Kidney tubule cell (primary cell): Measurements from ENCODE around the gene TSHZ3.

ENCODE experiments used
- DNase-seq: peaks from one replicate; pipeline ENCODE4 v3.0.0-alpha.2; 2018; ENCODE audit warnings: low spot score

Gene TSHZ3

DNA sequence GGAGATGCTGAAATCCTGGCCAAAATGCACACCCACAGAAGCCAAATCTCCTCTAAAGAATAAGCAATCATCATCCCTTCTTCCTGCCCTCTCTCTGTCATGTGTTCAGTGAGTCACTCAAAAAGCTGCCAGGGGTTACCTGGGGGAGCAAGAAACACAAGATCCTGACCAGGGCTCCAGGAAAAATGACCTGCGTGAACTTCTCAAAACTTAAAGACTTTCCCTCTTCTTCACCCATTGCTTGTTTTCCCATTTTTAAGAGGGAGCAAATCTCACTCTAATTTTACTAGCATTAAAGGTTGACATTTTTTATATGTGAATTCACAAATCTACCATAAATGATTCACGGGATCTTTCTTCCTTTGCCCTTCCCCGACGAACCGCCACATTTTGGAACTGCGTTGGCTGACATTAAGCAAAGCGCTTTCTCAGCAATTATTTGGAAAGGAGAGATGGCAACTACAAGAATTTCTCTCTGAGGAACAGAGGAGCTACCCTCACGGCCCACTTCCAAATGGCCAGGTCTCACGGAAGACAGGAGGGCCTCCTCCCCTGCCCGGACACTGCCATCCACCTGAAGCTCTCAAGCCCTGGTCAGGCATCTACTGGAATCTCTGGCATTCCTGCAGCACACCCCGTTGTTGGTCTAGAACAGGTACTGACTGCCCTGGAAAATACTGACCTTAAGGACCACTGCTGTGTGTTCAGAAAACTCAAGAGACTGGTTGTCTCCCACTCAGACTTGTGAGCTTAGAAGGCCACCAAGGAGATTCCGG is 14.2 kb downstream of the TSHZ3 start:
- DNase-seq = no peak

DNA sequence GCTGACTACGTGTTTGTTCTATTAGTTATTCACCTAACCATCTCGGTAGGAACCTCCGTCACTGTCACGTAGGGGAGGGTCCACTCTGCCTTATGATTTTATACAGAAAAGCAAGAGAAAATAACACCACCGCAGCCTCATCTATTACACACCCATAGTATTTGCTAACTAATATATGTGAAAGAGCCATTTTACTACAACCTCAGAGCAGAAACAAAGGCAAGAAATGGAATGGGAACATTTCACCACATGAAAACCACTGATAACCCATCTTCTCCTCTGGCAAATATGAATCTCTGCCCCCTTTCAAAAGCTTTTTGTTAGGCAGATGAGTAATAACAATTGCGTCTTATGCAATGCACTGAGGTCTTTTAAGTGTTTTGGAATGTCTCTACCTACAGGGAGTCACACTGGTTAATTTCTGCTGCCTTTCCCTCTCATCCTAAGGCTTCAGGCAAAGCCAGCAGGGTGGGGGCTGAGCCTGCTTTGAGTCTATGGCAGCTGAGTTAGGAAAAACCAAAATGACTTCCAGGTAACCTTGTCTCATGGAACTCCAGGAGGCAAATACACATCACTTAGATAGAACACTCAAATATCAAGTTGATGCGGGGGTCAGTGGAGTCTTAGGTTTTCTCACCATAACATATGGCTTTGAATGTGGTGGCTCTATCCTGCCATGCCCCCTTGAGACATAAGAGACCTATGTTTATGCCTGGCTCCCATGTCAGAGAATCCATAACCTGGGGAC is 15.0 kb downstream of the TSHZ3 start:
- DNase-seq = no peak

DNA sequence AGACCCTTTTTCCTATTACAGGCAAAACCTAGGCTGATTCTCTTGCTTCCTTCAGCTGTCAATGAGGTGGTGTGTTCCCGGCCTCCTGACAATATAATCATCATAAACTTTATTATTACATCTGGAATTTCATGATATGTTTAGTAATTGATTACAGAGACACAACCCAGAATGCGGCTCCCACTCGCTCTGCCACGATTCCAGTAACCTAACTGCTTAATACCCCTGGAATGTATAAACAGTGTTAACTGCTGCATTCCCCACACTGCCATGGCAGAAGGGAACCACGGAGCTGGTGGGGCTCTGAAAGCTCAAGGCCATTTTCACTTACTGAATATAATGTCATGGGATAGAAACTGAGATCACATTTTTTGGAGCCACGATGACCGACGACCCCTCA is 17.1 kb downstream of the TSHZ3 start:
- DNase-seq = no peak

DNA sequence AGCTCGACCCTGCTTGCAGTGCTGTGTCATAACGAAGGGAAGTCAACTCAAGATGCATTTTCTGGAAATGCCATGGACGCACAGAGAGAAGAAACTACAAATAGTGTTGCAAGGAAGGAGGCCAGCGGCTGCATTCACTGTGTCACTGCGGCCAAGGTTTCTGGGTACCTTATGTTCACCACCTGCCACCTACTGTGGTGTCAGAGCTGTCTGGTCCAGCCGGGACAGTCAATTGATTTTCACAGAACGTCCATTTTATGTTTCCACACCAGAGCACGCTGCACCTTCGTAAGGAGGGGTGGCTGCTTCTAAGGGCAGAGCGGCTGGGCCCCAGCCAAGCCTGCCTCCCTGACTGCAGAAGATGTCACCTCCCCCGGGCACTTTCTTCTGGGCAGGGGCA is 17.7 kb downstream of the TSHZ3 start:
- no peak for DNase-seq

DNA sequence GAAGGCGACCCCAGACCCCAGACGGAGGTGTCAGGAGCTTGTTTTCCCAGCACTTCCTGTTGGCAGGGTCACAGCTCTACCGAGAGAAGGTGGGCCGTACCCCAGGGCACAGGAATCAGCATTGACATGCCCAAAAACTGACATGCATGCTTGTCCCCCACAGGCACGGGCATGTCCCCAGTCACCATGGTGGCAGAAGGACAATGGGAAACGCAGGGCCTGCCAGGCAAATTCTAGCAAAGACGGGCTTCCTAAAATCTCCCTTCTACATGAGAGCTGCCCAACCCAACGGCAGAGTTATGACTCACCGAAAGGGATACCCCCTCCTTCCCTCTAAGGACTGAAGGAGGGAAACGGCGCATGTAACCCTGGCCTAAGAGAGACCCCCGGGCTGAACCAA is 18.5 kb downstream of the TSHZ3 start:
- no peak for DNase-seq

DNA sequence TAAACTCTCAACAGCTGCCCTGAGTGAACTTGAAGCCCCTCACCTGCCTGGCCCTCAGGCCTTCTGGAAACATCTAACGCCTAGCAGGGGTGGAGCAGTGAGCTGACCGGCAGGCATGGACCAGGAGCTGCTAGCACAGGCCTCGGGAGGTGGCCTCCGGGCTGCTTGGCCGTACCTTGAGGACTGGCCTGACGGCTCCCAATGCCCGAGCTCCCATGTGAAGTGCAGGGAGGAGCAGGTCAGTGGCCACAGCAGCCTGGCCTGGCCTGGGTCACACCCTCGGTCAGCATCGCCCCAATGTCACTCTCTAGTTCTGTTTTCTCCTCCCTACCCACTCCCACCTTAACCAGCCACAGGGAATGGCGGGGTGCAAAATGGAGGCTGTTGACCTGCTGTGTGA is 19.0 kb downstream of the TSHZ3 start:
- no peak for DNase-seq

DNA sequence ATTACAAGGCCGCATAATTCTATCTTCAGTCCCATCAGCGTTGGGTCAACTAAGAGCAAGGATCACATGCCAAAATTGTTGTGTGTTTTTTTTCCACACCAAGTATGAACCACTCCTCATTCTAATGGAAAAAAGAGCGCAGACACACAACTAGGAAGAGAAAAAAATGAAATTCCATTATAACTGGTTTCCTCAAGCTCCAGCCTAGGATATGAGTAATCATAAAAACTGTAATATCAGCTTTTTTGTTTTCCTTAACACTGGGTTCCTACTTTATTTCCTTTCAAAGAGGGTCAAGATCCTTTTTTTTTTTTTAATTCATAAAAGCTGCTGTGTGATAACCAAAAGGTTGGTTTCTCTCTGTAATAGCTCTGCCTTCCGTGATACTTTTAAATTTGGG is 19.4 kb downstream of the TSHZ3 start:
- DNase-seq = no peak

DNA sequence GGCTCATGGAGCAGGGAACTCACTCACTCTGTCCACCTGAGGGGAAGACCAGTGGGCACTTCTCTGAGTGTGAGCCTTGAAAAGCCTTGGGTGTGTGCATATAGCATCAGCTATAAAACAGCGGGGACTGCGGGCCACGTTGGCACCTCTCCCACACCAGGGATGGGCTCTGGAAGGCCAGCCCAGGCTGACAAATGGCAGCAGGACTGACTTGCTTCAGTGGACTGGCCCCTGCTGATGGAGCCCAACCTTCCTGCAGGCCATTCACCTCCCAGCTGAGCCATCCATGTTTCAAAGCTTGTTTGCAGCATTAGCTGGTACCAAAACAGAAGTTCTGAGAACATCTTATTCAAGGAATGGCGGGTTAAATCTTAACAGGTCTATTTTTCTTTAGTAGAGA is 21.0 kb downstream of the TSHZ3 start:
- no peak for DNase-seq

DNA sequence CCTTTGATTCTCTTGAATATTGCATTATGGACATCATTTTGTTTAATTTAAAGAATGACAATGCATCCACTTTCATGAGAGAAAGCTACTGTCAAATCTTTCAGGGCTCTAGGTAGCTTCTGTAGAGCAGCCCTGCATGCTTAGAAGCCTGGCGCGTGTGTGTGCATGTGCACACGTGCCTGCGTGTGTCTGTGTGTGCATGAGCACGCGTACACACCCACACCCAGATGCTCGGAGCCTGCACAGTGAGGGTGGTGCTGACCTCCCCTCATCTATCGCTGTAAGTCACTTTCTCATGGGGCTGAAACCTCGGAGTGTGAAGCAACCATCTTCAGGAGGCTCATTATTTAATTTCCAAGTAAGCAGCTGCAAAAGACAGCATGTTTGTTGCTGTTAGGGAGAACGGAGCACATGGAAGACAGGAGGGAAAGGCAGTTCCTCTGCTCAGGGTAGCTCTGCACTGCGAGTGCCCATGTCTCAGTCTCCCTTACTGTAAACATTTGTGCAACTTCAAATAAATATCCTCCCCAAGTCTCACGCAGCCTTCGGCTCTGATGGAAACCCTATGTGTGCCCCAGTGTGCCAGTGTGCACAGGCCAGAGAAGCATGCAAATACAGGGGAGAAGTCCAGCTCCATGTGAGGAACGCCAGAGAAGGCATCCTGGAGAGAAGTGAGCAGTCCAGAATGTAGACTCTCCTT is 22.8 kb downstream of the TSHZ3 start:
- no peak for DNase-seq

DNA sequence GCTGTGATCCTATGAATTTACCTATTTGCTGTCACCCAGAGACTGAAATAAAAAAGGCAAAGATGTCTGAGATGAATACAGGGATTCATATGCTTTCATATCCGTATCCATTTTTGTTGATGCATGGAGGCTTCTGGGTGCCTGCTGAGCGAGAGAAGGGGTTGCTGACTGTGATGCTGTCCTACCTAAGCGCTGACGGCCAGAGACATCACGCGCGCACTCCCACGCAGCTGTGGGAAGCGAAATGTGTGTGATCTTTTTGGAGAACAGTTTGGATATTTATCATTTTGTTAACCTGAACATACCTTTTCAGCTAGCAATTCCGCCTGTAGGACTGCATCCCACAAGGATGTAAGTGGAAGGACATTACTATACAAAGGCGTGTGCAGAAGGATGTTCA is 23.9 kb downstream of the TSHZ3 start:
- no peak for DNase-seq

DNA sequence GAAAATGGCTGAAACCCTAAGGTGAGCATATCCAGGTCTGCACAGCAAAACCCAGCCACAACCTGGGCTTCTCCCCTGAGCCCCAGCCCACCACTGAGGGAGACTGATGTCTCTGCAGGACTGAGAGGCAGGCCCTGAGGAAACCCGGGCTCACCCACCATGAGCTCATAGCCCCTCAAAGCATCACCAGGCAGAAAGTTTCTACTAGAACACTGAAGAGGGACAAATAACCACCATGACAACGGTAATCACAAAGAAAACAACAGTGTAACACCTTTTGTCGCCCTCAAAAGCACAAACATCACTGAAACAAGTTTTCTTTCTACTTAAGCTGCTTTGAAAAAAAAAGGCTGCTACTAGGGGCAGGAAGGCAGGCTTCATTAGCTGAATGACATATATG is 29.8 kb downstream of the TSHZ3 start:
- no peak for DNase-seq

DNA sequence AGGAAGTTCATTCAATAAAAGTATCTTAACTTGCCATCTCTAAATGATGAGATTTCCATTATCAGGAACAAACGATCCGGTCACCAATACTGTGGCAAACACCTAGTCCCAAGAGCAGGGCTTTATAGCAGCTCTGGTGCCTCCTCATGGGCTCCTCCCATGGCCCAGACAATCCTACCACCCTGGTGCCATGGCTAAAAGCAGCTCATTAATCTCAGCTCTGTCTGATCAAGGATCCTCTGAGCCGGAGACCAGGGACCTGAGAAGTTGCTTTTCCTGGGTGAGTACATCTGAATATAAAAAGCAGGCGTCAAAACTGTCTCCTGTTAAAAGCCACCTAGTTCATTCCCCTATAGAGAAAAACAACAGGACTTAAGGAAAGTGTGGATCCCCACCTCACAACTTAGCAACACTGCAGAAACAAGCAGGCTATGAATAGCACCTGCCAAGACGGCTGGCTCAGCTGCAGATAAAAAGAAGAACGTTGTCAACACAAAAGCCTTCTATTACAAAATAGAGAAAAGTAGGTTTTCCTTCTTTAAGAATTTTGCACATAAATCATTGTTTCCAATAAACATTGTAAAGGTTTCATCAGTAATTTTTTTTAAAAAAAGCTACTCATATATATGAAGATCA is 30.3 kb downstream of the TSHZ3 start:
- no peak for DNase-seq

DNA sequence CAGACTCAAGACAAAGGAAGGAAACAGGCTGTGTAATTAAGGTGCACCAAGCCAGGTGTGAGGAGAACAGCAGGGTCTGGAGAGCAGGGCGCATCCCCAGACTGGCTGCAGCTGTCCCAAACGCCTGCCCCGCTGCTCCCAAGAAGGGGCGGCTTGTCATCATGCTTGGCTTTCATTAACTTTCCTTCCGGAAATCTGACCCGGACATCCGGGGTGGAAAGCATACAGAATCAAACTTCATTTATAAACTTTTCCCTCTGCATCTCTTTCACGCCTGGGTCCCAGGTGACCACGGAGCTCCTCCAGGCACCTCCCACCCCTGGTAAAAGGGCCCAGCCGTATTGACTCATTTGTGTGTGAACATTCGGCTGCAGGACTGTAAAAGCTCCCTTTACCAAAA is 31.7 kb downstream of the TSHZ3 start:
- DNase-seq = no peak

DNA sequence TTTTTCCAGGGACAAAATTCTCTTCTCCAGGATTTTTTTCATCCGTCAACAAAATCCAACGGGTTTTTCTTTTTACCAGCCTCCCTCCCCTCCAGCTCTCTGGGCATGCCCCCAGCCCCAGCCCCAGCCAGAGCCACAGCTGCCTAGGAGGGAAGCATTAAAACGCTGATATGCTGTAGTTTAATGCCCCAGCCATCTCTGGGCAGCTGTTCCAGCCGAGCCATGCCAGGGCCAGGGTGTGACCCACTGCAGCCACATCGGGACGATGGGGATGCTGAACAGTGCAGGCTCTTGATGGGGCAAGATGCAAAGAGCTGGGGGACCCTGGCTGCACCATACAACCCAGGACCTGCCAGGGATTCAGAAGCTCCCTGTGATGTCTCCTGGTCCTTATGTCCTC is 32.1 kb downstream of the TSHZ3 start:
- no peak for DNase-seq

DNA sequence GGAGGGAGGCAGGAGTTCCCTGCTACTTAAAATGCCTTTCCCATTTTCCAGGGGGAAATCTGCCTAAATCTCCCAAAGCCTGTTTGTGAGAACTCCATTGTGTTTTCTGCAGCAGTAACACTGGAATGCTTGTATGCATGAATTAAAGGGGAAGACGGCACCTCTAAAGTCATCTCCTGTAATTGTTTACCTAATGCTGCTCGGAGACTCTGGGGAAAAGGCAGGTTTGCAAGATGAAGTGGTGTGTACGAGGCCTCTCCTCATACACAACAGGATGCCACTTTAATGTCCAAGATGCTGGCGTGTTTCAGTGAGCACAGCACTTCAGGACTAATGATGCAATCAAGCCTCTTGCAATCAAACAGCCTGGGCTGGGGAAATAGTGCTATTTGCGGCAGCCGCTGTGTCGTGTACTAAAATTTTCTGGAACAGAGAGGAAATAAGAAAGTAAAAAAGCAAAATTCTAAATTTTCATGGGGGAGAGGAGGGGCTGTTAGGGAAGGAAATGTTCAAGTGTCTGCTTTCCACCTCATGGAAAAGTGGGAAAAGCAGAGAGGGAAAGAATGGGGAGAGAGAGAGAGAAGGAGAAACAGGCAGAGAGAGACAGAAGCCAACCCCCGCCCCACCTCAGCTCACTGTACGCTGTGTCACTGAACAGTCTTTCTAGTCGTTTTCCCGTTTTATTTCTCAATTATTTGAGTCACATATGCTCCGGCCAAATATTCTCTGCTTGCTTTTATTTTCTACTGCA is 32.9 kb downstream of the TSHZ3 start:
- DNase-seq = no peak

DNA sequence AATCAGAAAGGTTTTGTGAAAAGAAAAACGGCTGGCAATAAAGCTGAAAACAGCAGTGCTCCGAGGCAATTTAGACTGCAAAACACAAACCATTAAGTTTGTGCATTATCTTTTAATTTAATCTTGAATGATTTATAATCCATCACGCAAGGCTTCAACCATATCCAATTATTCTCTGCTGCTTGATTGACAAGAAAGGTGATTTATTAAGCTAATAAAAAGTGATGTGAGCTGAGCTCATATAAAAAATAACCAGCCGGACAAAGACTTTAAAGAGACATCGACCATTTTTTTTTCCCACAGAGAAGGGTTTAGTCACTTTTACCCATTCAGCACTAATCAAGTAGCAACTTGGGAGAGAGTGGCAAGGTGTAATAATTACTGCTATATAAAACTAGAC is 33.6 kb downstream of the TSHZ3 start:
- no peak for DNase-seq

DNA sequence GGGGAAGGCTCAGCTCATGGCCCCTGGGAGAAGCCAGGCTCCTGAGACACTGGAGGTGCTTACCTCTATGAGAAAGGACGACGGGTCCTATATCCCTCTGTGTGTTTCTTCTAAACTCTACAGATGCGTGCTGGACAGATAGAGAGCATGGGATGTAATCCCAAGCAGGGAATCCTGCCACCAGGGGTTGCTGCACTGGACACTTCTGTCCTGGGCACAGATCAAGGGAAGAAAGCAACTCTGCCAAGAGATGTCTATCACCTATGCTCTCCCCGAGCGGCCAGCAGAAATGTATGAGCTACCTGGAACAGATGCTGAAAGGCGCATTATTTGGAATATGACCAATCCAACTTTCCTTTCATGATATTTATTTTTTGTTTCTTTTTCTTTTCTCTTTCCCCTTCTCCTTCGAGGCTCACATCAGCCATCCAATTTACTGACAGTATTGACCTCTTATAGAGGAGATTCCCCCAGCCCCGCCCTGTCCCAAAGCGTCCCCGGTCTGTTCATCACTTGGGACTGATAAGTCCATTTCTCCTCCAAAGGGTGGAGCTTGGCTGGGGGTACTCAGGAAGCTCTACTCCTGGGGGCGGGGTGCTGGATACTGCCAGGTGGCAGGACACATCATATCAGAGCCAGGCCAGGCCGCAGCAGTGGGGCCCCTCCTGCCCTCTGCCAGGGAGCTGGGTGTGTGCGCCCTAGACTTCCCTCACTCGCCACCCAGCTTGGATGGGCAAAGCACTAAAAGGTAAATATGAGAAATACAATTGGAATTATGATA is 34.2 kb downstream of the TSHZ3 start:
- DNase-seq = no peak

DNA sequence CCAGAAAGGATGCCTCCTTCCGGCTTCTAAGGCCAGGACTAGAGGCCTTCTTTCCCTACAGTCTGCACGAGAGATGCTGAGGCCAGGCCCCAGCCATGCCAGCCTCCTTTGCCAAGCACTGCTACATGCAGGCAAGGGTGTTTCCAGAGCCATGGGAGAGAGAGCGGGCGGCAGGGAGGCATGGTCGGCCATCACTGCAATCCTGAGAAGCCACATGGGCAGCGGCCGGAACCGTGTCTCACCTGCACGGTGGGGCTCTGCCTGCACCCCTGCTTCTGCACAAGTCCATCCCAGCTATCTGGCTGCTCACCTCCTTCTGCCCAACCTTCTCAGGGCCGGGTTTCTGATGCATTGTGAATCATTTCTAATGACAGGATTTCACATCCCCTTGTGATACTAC is 35.1 kb downstream of the TSHZ3 start:
- no peak for DNase-seq

DNA sequence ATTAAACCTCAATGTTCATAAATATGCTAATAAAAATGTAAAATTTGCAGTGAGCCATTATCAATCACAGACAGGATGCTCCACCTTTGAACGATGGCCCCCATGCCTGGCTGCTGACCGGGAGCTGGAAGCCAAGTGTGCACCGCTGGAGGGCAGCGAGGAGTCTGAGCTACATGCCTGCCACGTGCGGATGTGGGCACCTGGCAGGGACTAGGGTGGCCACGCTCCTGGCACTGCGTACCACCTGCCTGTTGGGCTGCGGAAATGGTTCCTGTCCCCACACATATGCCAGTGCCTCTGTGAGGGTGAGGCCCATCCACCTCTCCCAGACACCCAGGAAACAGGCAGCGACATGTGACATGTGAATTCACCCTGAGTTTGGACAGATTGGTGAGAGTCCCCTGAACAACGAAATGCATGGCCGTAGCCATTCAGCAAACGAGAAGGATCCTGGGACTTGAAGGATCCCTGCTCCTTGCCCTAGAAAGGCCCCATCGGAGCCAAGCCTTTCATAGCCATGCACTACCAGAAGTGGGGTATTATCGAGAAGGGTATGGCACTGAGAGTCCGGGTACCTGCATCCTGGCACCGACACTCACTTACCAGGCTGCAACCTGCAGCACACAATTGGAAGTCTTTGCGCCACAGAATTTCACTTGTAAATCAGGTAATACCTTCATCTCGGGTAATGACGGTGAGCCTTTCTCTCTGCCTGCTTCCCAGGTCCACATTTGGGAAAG is 35.8 kb downstream of the TSHZ3 start:
- DNase-seq = no peak

DNA sequence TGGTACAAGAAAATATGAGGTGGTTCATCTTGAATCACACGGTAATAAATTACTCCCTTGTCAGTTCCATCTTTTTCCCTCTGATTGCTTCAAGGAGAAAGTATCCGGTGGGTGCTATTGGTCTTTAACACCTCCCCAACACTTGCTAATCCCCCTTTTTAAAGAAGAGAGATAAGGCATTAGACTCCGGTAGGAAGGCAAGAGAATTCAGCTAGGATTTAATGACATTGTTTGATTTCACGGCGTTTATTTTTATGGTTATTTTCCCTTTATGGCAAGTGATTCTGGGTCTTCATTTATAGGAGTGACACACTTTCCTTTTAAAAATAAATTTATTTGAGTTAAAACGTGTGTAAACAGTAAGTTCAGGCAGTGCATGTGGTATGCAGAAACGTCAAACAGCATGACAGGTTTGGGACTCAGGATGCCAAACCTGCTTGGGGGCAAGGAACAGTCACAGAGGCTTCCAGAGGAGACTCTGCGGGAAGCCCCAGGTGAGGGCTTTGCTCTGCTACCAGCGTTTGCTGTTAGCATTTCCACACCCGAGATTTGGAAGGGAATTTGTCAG is 36.5 kb downstream of the TSHZ3 start:
- no peak for DNase-seq
